Left cardiac atrium (tissue), 4 donors: Measurements from ENCODE around the gene ATG12. TPM values are rescaled to one million over a fixed set of nuclear protein-coding genes. Genes with fewer than 3 reads are reported as not detected.
"Not testable (repeated sequence)": the region's sequence is repeated elsewhere in the genome, so short reads cannot be mapped to it uniquely, and the experiment has no call there.

Source experiments
- ATAC-seq, 2 donors: fragments of 200-7000 bp; cut with Tn5 transposase; one replicate each; pipeline ENCODE4 v1.9.1; 2020; ENCODE audit warnings: mild to moderate bottlenecking in 2 of 2, moderate library complexity in 2 of 2
- DNase-seq: peaks from one replicate; pipeline ENCODE4 v3.0.0-alpha.2; 2020
- intact Hi-C, 2 donors: fragments of 100-400 bp; cut with DNase I; formaldehyde crosslinking; loops; one replicate each; pipeline versions ENCODE4 v1.14.1 to v1.15.1; 2022 to 2023
- long read RNA-seq: library from polyadenylated mRNA; unstranded; transcript quantifications from one replicate; pipeline ENCODE4 v2.0.0, GENCODE V29; 2021
- total RNA-seq, 2 donors: library from RNA; stranded (reverse); fragmentation: NEBNext Ultra II Directional; extraction: Animal tissue kit (Norgen Biotek cat#: 25700); gene quantifications; one replicate each; pipeline ENCODE4 v1.2.1, GENCODE V29; 2021
- donor health status: DM: no; HTN: yes; CAD: no.
- donor health status: DM: no; HTN: yes; CAD: no; lungs with severe emphysema.
- donor health status: DM: yes; HTN: yes; CAD: no.
- donor health status: Dilated cardiomyopathy.

The ATG12 gene
- 10 to 100 TPM; 26.4 to 31.8 TPM for total RNA-seq
- long read RNA-seq, full-length matches to known transcripts = 28 of 29 reads
- long read RNA-seq, partial matches to known transcripts = 1 of 29 reads
- long read RNA-seq, other reads (novel, unspliced or antisense) = 0 of 29 reads

- DNase-seq (peak; percentile 93), ATAC-seq (peak; percentile 95 to 98)
- intact Hi-C loops = no loop called here
Measured at GRCh38 chr5:115841382-115842088, at the start of gene ATG12, which contains the start of gene AP3S1. Gene ATG12, minus strand, starts transcription at chr5:115841565. Its CDS starts 13 bp downstream, at chr5:115841552. Gene AP3S1, plus strand, starts transcription at chr5:115841935. Its CDS starts 103 bp downstream, at chr5:115842038.

DNA sequence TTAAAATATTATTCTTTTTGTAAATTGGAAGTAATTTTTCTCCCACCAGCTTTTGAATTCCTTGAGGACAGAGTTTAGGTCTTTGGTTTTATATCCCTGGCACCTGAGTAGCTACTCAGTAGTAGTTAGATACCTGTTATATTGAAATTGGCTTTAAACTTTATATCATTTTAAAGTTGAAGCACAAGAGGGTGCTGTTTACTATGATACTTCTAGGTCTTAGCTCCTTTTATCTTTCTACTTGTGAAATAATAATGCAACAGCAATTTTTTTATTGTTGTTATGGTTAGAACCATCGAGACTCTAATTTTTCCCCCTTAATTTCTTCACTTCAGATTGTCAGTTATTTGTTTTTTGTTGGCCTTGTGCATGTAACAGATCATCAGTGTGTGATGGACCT, 46.7 kb upstream of the ATG12 start:
- ATAC-seq (peak in 1 of 2 donors; percentile 44), DNase-seq (no peak)
- intact Hi-C loops = loop anchor here in 1 of 2 donors (5.0 kb wide), 1 partner anchor 179 kb away; no protein-coding TSS in a partner anchor

DNA sequence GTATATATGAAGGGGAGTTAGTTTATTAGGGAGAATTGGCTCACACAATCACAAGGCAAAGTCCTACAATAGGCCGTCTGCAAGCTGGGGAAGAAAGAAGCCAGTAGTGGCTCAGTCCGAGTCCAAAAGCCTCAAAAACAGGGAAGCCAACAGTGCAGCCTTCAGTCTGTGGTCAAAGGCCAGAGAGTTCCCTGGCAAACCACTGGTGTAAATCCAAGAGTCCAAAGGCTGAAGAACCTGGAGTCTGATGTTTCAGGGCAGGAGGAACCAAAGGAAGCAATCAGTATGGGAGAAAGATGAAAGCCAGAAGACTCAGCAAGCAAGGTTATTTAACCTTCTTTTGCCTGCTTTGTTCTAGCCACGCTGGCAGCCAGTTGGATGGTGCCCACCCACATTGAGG, 43.8 kb upstream of the ATG12 start:
- ATAC-seq, DNase-seq: not testable (repeated sequence)
- intact Hi-C loops = loop anchor here in 1 of 2 donors (5.0 kb wide), 1 partner anchor 182 kb away; no protein-coding TSS in a partner anchor

GRCh38 chr5:115884704-115885103, 43.3 kb upstream of the ATG12 start:
- intact Hi-C loops = loop anchor here in 1 of 2 donors (5.0 kb wide), 1 partner anchor 183 kb away; no protein-coding TSS in a partner anchor
- ATAC-seq = no peak
- DNase-seq = no peak

GRCh38 chr5:115882434-115882833, 41.1 kb upstream of the ATG12 start:
- DNase-seq, ATAC-seq, intact Hi-C loops: not testable (repeated sequence)

DNA sequence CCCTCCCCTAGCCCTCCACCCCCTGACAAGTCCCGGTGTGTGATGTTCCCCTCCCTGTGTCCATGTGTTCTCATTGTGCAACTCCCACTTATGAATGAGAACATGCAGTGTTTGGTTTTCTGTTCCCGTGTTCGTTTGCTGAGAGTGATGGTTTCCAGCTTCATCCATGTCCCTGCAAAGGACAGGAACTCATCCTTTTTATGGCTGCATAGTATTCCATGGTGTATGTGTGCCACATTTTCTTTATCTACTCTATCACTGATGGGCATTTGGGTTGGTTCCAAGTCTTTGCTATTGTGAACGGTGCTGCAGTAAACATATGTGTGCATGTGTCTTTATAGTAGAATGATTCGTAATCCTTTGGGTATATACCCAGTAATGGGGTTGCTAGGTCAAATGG, 36.0 kb upstream of the ATG12 start:
- intact Hi-C loops, ATAC-seq: not testable (repeated sequence)

GRCh38 chr5:115875447-115875846, 34.1 kb upstream of the ATG12 start:
- ATAC-seq (peak in 1 of 2 donors; percentile 27), DNase-seq (no peak)
- intact Hi-C loops = no loop called here

More for the DNA sequence above, 36.0 kb upstream of the ATG12 start:
- DNase-seq = not testable (repeated sequence)

DNA sequence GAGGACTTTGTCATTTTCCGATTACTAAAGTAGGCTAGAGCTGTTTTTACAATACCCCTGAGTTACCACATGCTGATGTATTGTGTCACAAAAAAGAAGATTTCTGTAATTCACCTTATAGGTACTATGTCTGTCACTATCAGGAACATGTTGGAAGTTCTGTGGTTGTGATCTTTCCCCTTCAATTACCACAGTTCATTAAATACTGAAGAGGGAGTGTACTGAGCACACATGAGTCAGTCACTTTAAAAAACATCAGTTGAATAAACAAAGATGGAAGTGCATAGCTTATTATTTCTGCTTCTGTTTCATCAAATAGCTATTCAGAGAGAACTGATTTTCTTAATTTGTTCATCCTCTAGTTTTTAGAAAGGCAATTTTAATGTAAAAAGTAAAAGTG, 32.0 kb upstream of the ATG12 start:
- DNase-seq (no peak), ATAC-seq (no peak)
- intact Hi-C loops = no loop called here

GRCh38 chr5:115872447-115872846, 31.1 kb upstream of the ATG12 start:
- DNase-seq = no peak
- no peak for ATAC-seq
- intact Hi-C loops = no loop called here

GRCh38 chr5:115869256-115869795, 28.0 kb upstream of the ATG12 start:
- ATAC-seq = no peak
- intact Hi-C loops = no loop called here
- DNase-seq = no peak

- intact Hi-C loops = no loop called here
- ATAC-seq (no peak), DNase-seq (no peak)
Measured at GRCh38 chr5:115859378-115859777, 18.0 kb upstream of the ATG12 start.

DNA sequence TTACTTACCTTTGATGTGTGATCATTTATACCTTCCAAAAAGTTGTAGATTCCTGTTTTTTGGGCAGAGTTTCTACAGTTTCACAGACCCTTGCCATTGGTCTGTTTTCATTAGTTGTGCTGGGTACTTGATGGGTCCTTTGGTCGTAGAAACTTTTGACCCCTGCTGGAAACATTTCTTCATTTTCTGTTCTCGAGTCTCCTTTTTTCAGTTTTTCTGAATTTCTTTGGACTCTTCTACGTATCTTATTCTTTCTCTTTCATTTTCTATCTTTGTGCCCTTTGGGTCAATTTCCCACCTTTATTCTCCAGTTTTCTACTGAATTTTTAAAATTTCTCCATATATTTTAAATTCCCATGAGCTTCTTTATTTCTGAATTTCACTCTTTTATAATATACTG, 17.0 kb upstream of the ATG12 start:
- intact Hi-C loops = no loop called here
- no peak for ATAC-seq

GRCh38 chr5:115857626-115858349, 16.4 kb upstream of the ATG12 start:
- no peak for ATAC-seq
- no peak for DNase-seq
- intact Hi-C loops = no loop called here

More for the DNA sequence above, 17.0 kb upstream of the ATG12 start:
- DNase-seq = no peak

DNA sequence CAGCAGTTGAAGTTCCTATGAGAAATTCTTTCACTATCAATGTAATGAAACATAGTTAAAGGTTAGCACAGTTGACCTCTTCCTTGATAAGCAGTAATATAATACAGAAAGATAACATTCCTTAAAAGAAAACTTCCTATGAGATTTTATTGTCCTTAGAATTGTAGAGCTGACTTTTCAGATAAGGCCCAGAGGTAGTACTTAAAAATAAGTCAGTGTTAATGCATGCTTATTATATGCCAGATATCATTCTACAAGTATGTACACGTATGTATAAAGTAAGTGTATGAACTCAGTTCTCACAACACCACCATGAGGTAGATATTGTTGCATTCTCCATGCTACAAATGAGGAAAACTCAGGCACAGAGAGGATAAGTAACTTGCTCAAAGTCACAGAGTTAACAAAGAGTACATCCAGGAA, 15.7 kb upstream of the ATG12 start:
- intact Hi-C loops = no loop called here
- ATAC-seq = no peak

DNA sequence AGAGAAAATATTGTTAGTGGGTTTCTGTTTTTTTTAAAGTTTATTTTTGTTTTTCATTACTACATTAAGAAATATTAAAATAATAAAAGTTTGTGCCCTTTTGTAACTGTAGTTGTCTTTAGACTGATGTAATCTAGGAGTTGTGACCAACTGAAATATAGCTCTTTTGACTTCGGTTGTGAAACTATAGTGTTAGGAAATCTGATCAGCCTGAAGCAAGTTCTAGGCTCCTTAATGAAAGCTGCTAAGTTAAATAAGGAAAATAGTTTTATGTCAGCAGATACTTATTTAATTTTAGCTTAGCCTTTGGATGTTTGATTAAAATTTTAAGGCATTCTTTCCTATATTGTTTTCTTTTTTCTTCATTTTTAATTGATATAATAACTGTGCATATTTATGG, 14.6 kb upstream of the ATG12 start:
- DNase-seq (no peak), ATAC-seq (no peak)
- intact Hi-C loops = no loop called here

More for the DNA sequence above, 15.7 kb upstream of the ATG12 start:
- DNase-seq = no peak

GRCh38 chr5:115854139-115854538, 12.8 kb upstream of the ATG12 start:
- intact Hi-C loops = no loop called here
- no peak for ATAC-seq

GRCh38 chr5:115850744-115851416, 9.5 kb upstream of the ATG12 start:
- ATAC-seq = peak in 1 of 2 donors; percentile 32
- intact Hi-C loops = no loop called here

More at GRCh38 chr5:115854139-115854538, 12.8 kb upstream of the ATG12 start:
- no peak for DNase-seq

DNA sequence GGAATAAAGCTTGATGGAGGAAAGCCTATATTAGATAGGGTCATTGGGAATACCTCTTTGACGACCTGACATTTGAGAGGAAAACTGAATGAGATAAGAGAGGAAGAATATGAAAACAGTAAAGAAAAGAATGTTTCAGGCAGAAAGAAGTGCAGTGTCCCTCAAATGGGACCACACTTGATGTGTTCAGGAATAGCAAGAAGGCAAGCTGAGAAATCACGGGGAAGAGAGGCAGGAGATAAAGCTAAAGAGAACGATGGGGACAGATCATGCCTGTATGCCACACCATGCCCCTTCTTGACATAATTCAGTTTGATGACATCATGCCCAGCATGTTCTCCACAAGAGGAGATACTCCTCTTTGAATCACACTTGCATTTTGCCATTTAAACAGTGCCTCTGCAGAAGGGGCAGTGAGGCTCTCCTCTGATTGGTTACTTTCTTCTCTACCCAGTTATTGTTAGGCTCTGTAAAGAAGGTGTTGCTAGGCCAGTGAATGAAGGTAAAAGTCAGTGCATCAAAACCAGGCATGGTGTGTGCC, 8.0 kb upstream of the ATG12 start:
- ATAC-seq (no peak), DNase-seq (no peak)
- intact Hi-C loops = no loop called here

More at GRCh38 chr5:115850744-115851416, 9.5 kb upstream of the ATG12 start:
- DNase-seq = no peak

DNA sequence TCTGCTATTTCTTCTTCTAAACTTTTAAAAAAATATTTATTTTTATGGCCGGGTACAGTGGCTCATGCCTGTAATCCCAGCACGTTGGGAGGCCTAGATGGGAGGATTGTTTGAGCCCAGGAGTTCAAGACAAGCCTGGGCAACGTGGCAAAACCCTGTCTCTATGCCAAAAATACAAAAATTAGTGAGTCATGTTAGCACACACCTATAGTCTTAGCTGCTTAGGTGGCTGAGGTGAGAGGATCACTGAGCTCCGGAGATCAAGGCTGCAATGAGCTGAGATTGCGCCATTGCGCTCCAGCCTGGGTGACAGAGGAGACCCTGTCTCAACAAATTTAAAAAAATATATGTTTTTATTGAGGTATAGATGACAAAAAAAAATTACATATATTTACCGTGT, 5.9 kb upstream of the ATG12 start:
- ATAC-seq = no peak
- no peak for DNase-seq
- intact Hi-C loops = no loop called here
